Lower leg skin (tissue), 3 donors: Measurements from ENCODE around the gene RBPJ.

ENCODE experiments used
- CTCF ChIP-seq, 3 donors: fragments of 450-650 bp; IDR thresholded peaks; one replicate each; pipeline ENCODE4 v1.5.1; 2016; ENCODE audit warnings: antibody characterized with exemption in 3 of 3, mild to moderate bottlenecking in 3 of 3, moderate library complexity in 2 of 3
- POLR2A ChIP-seq, 2 donors: fragments of 450-650 bp; IDR thresholded peaks; one replicate each; pipeline ENCODE4 v1.6.1; 2016 to 2017; ENCODE audit warnings: antibody characterized with exemption in 2 of 2, mild to moderate bottlenecking in 1 of 2, moderate library complexity in 1 of 2

- no peak for TF ChIP-seq CTCF (IDR thresholded peaks at IDR 0.05)
- no peak for TF ChIP-seq POLR2A (IDR thresholded peaks at IDR 0.05)
These were observed 63.7 kb downstream of the RBPJ start for GRCh38 chr4:26384380-26385057.
